HCT116 (cell line): Measurements from ENCODE around the gene ABHD2.

ENCODE experiments used
- CEBPB ChIP-seq: IDR thresholded peaks from 2 replicates; pipeline ENCODE4 v1.6.1; 2012; ENCODE audit warnings: low read depth
- EZH2 ChIP-seq: fragments of 200-600 bp; sonication (generic); IDR thresholded peaks from 2 replicates; pipeline ENCODE4 v1.6.1; 2017; ENCODE audit warnings: antibody characterized with exemption, mixed run types
- EZH2phosphoT487 ChIP-seq: fragments of 200-600 bp; IDR thresholded peaks from 2 replicates; pipeline ENCODE4 v1.6.1; 2018; ENCODE audit warnings: antibody characterized with exemption, borderline replicate concordance
- JUND ChIP-seq: IDR thresholded peaks from 2 replicates; pipeline ENCODE4 v1.6.1; 2012
- POLR2A ChIP-seq: IDR thresholded peaks from 2 replicates; pipeline ENCODE4 v1.7.0; 2011; ENCODE audit warnings: borderline replicate concordance; ENCODE audit not compliant: insufficient read depth, insufficient read length; ENCODE audit errors: extremely low read depth
- POLR2AphosphoS5 ChIP-seq: IDR thresholded peaks from 2 replicates; pipeline ENCODE4 v1.6.1; 2011; ENCODE audit warnings: mild to moderate bottlenecking, low read depth, low read length, moderate library complexity
- ZNF274 ChIP-seq: fragments of 200-500 bp; sonication (Bioruptor generic); IDR thresholded peaks from 2 replicates; pipeline ENCODE4 v1.6.1; 2014; ENCODE audit warnings: mild to moderate bottlenecking, low read depth, low read length, inconsistent platforms
- TF ChIP-seq, protein P1 (sequence below), 3 experiments: fragments of 200-600 bp in 1 of 3; sonication (generic) in 1 of 3; IDR thresholded peaks in 2 of 3; conservative IDR thresholded peaks in 1 of 3; 2 replicates each; pipeline ENCODE4 v1.5.1; 2012 to 2017; ENCODE audit warnings: low read depth in 2 of 3, low read length in 2 of 3, antibody characterized with exemption in 1 of 3, borderline replicate concordance in 1 of 3, control low read depth in 1 of 3, mild to moderate bottlenecking in 1 of 3, mixed read lengths in 1 of 3, mixed run types in 1 of 3, moderate library complexity in 1 of 3; ENCODE audit not compliant: insufficient read depth in 1 of 3
- TF ChIP-seq, protein P2 (sequence below): IDR thresholded peaks from 2 replicates; pipeline ENCODE4 v1.6.1; 2012
- TF ChIP-seq, protein P3 (sequence below): IDR thresholded peaks from 2 replicates; pipeline ENCODE4 v1.6.1; 2012; ENCODE audit warnings: low read depth

DNA sequence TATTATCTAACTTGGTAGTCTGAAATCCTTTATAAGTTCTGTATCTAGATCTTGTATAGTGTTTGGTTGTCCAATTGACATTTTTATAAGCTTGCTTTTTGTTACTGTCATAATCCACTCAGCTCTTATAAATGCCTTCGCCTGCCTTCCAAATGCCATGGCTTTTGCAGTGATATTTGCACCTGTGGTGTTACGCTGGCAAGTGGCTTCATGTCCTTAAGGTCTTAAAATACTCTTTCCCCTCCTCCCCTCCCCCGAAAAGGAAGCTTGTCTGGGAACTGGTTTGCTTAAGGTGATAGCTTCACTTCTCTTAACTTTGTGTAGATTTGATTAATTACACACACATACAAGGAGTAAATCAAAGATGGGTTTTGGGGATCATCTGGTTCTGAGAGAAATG is 62.0 kb downstream of the ABHD2 start:
- TF ChIP-seq POLR2A = no peak
- TF ChIP-seq, protein P1, sequence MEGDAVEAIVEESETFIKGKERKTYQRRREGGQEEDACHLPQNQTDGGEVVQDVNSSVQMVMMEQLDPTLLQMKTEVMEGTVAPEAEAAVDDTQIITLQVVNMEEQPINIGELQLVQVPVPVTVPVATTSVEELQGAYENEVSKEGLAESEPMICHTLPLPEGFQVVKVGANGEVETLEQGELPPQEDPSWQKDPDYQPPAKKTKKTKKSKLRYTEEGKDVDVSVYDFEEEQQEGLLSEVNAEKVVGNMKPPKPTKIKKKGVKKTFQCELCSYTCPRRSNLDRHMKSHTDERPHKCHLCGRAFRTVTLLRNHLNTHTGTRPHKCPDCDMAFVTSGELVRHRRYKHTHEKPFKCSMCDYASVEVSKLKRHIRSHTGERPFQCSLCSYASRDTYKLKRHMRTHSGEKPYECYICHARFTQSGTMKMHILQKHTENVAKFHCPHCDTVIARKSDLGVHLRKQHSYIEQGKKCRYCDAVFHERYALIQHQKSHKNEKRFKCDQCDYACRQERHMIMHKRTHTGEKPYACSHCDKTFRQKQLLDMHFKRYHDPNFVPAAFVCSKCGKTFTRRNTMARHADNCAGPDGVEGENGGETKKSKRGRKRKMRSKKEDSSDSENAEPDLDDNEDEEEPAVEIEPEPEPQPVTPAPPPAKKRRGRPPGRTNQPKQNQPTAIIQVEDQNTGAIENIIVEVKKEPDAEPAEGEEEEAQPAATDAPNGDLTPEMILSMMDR (IDR thresholded peaks at IDR 0.05 in 2 of 3, conservative IDR thresholded peaks at IDR 0.05 in 1 of 3; ENCODE audit: borderline replicate concordance in 1 of 3, insufficient read depth in 1 of 3, low read depth in 2 of 3, low read length in 2 of 3) = no peak
- TF ChIP-seq EZH2phosphoT487 = no peak
- TF ChIP-seq EZH2 = no peak
- TF ChIP-seq, protein P2, sequence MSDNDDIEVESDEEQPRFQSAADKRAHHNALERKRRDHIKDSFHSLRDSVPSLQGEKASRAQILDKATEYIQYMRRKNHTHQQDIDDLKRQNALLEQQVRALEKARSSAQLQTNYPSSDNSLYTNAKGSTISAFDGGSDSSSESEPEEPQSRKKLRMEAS = no peak
- no peak for TF ChIP-seq JUND
- no peak for TF ChIP-seq CEBPB
- TF ChIP-seq, protein P3, sequence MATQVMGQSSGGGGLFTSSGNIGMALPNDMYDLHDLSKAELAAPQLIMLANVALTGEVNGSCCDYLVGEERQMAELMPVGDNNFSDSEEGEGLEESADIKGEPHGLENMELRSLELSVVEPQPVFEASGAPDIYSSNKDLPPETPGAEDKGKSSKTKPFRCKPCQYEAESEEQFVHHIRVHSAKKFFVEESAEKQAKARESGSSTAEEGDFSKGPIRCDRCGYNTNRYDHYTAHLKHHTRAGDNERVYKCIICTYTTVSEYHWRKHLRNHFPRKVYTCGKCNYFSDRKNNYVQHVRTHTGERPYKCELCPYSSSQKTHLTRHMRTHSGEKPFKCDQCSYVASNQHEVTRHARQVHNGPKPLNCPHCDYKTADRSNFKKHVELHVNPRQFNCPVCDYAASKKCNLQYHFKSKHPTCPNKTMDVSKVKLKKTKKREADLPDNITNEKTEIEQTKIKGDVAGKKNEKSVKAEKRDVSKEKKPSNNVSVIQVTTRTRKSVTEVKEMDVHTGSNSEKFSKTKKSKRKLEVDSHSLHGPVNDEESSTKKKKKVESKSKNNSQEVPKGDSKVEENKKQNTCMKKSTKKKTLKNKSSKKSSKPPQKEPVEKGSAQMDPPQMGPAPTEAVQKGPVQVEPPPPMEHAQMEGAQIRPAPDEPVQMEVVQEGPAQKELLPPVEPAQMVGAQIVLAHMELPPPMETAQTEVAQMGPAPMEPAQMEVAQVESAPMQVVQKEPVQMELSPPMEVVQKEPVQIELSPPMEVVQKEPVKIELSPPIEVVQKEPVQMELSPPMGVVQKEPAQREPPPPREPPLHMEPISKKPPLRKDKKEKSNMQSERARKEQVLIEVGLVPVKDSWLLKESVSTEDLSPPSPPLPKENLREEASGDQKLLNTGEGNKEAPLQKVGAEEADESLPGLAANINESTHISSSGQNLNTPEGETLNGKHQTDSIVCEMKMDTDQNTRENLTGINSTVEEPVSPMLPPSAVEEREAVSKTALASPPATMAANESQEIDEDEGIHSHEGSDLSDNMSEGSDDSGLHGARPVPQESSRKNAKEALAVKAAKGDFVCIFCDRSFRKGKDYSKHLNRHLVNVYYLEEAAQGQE = no peak
- TF ChIP-seq POLR2AphosphoS5 = no peak
- no peak for TF ChIP-seq ZNF274
